HL-60 (cell line): Measurements from ENCODE around the gene OR2T6.

Experiments used
- CTCF ChIP-seq: IDR thresholded peaks from one replicate; pipeline ENCODE4 v1.5.1; 2011; ENCODE audit warnings: low read length, control low read depth, inconsistent platforms; ENCODE audit not compliant: insufficient read depth
- GABPA ChIP-seq: IDR thresholded peaks from 2 replicates; pipeline ENCODE4 v1.6.1; 2012; ENCODE audit warnings: low read depth
- POLR2AphosphoS5 ChIP-seq: IDR thresholded peaks from 2 replicates; pipeline ENCODE4 v1.6.1; 2012; ENCODE audit warnings: low read depth
- REST ChIP-seq: IDR thresholded peaks from 2 replicates; pipeline ENCODE4 v1.6.1; 2012; ENCODE audit warnings: low read depth; ENCODE audit not compliant: insufficient replicate concordance

- TF ChIP-seq REST (no peak), CTCF (no peak), GABPA (no peak), POLR2AphosphoS5 (no peak)
These were observed 27.1 kb upstream of the OR2T6 start, which contains the start of gene OR14C36 for GRCh38 chr1:248348475-248348874.
